Neural progenitor cell (in vitro differentiated cells): ENCODE data around the gene ZMYM1. TPM values are rescaled to one million over a fixed set of nuclear protein-coding genes. Genes with fewer than 3 reads are reported as not detected.
"Not testable (repeated sequence)": the region's sequence is repeated elsewhere in the genome, so short reads cannot be mapped to it uniquely, and the experiment has no call there.

Experiments used
- DNase-seq: peaks from one replicate; pipeline ENCODE4 v3.0.0-alpha.2; 2016; ENCODE audit warnings: low spot score
- H2AFZ ChIP-seq: fragments of 200-600 bp; sonication (generic); replicated peaks from 2 replicates; pipeline ENCODE4 v1.6.1; 2016; ENCODE audit warnings: antibody characterized with exemption
- H3F3A ChIP-seq: fragments of 200-600 bp; sonication (generic); 2 replicates; pipeline ENCODE4 v1.6.1; 2016; ENCODE audit warnings: antibody characterized with exemption, low read depth
- H3K27ac ChIP-seq: fragments of 200-600 bp; sonication (generic); 2 replicates; pipeline ENCODE4 v1.5.1; 2016; ENCODE audit warnings: mild to moderate bottlenecking
- H3K27me3 ChIP-seq: fragments of 200-600 bp; sonication (generic); 2 replicates; pipeline ENCODE4 v1.6.1; 2016; ENCODE audit warnings: mild to moderate bottlenecking, moderate library complexity
- H3K36me3 ChIP-seq: fragments of 200-600 bp; sonication (generic); 2 replicates; pipeline ENCODE4 v1.5.1; 2016
- H3K4me1 ChIP-seq: fragments of 200-600 bp; sonication (generic); 2 replicates; pipeline ENCODE4 v1.6.1; 2016; ENCODE audit warnings: mixed run types
- H3K4me2 ChIP-seq: fragments of 200-600 bp; sonication (generic); 2 replicates; pipeline ENCODE4 v1.6.1; 2016
- H3K4me3 ChIP-seq: fragments of 200-600 bp; sonication (generic); 2 replicates; pipeline ENCODE4 v1.5.1; 2016
- H3K79me2 ChIP-seq: fragments of 200-600 bp; sonication (generic); 2 replicates; pipeline ENCODE4 v1.6.1; 2016; ENCODE audit warnings: low read depth
- H3K9ac ChIP-seq: fragments of 200-600 bp; sonication (generic); 2 replicates; pipeline ENCODE4 v1.6.1; 2016
- H3K9me3 ChIP-seq: fragments of 200-600 bp; sonication (generic); 2 replicates; pipeline ENCODE4 v1.5.1; 2016; ENCODE audit warnings: low read depth
- H4K20me1 ChIP-seq: fragments of 200-600 bp; sonication (generic); 2 replicates; pipeline ENCODE4 v1.6.1; 2016; ENCODE audit warnings: low read depth
- H3K27ac Mint-ChIP-seq: 3 replicates; pipeline ENCODE4 v1.8.0; 2021; ENCODE audit warnings: mixed read lengths
- H3K27me3 Mint-ChIP-seq: 2 replicates; pipeline ENCODE4 v1.8.0; 2022; ENCODE audit warnings: low read depth, mild to moderate bottlenecking, inconsistent platforms, moderate library complexity, mixed read lengths; ENCODE audit not compliant: insufficient read depth
- H3K36me3 Mint-ChIP-seq: 3 replicates; pipeline ENCODE4 v1.8.0; 2021; ENCODE audit warnings: mixed read lengths
- H3K4me1 Mint-ChIP-seq: 3 replicates; pipeline ENCODE4 v1.8.0; 2021; ENCODE audit warnings: mixed read lengths
- H3K4me3 Mint-ChIP-seq: 3 replicates; pipeline ENCODE4 v1.8.0; 2021; ENCODE audit warnings: mild to moderate bottlenecking, moderate library complexity, mixed read lengths
- H3K9me3 Mint-ChIP-seq: 3 replicates; pipeline ENCODE4 v1.8.0; 2020; ENCODE audit warnings: mixed read lengths
- CTCF ChIP-seq: fragments of 200-600 bp; sonication (generic); IDR thresholded peaks from 2 replicates; pipeline ENCODE4 v1.5.1; 2017; ENCODE audit warnings: antibody characterized with exemption, mild to moderate bottlenecking
- EZH2 ChIP-seq: fragments of 200-600 bp; sonication (generic); IDR thresholded peaks from 2 replicates; pipeline ENCODE4 v1.6.1; 2017; ENCODE audit warnings: antibody characterized with exemption, mild to moderate bottlenecking, moderate library complexity
- EZH2phosphoT487 ChIP-seq: fragments of 200-600 bp; sonication (generic); IDR thresholded peaks from 2 replicates; pipeline ENCODE4 v1.6.1; 2017; ENCODE audit warnings: antibody characterized with exemption
- total RNA-seq: library from RNA; depleted of rRNA; stranded (reverse); fragments of >200 nt; gene quantifications from 2 replicates; pipeline ENCODE4 v1.2.3, GENCODE V29; 2015; ENCODE audit warnings: low replicate concordance

The ZMYM1 gene
- total RNA-seq, 1 donor from 2014 or later, result 75.8 TPM

- H3K9me3 Mint-ChIP-seq, result peaks cover 21% of the 10 kb centered on the region
These were observed 47.4 kb downstream of the ZMYM1 start for GRCh38 chr1:35126546-35126945.

GRCh38 chr1:35129080-35129479 is 49.9 kb downstream of the ZMYM1 start:
- Histone ChIP-seq H3K4me1 (no peaks in the 10 kb centered on the region), H3K4me3 (no peak overlapping the region), H3K36me3 (no peaks in the 10 kb centered on the region), H3F3A (no peaks in the 10 kb centered on the region), H3K9me3 (peaks cover 7% of the 10 kb centered on the region), H3K9ac (no peak overlapping the region), H3K79me2 (no peaks in the 10 kb centered on the region), H4K20me1 (no peaks in the 10 kb centered on the region), H3K4me2 (no peak overlapping the region), H2AFZ (no peak overlapping the region), H3K27me3 (no peaks in the 10 kb centered on the region), H3K27ac (no peak overlapping the region)
- Mint-ChIP-seq H3K27me3 (peaks cover 2% of the 10 kb centered on the region), H3K4me1 (no peaks in the 10 kb centered on the region), H3K9me3 (peaks cover 21% of the 10 kb centered on the region), H3K4me3 (no peak overlapping the region), H3K36me3 (no peaks in the 10 kb centered on the region), H3K27ac (no peak overlapping the region)
- no peak for DNase-seq
- TF ChIP-seq EZH2, result no peak
- TF ChIP-seq CTCF, result no peak
- TF ChIP-seq EZH2phosphoT487, result no peak

More at GRCh38 chr1:35126546-35126945, 47.4 kb downstream of the ZMYM1 start:
- no peaks in the 10 kb centered on the region for H3K36me3 ChIP-seq
- no peak overlapping the region for H3K9ac ChIP-seq
- peaks cover 7% of the 10 kb centered on the region for H3K9me3 ChIP-seq
- H4K20me1 ChIP-seq, result no peaks in the 10 kb centered on the region
- no peak overlapping the region for H3K4me2 ChIP-seq
- TF ChIP-seq EZH2, result no peak
- no peak for TF ChIP-seq CTCF
- TF ChIP-seq EZH2phosphoT487, result no peak
- H3K79me2 ChIP-seq, result no peaks in the 10 kb centered on the region
- H3F3A ChIP-seq, result no peaks in the 10 kb centered on the region
- no peaks in the 10 kb centered on the region for H3K4me1 Mint-ChIP-seq
- no peak overlapping the region for H3K4me3 Mint-ChIP-seq
- H3K27me3 Mint-ChIP-seq, result peaks cover 2% of the 10 kb centered on the region
- H3K27ac ChIP-seq, result no peak overlapping the region
- no peak for DNase-seq
- no peaks in the 10 kb centered on the region for H3K27me3 ChIP-seq
- no peak overlapping the region for H3K27ac Mint-ChIP-seq
- H3K4me3 ChIP-seq, result no peak overlapping the region
- H3K36me3 Mint-ChIP-seq, result no peaks in the 10 kb centered on the region
- H3K4me1 ChIP-seq, result no peaks in the 10 kb centered on the region
- no peak overlapping the region for H2AFZ ChIP-seq

- Histone ChIP-seq H3F3A (no peaks in the 10 kb centered on the region), H3K4me1 (no peaks in the 10 kb centered on the region), H3K9ac (no peak overlapping the region), H3K36me3 (no peaks in the 10 kb centered on the region), H3K79me2 (no peaks in the 10 kb centered on the region), H3K4me3 (no peak overlapping the region), H4K20me1 (no peaks in the 10 kb centered on the region), H3K4me2 (no peak overlapping the region), H3K27me3 (no peaks in the 10 kb centered on the region), H2AFZ (no peak overlapping the region), H3K27ac (no peak overlapping the region), H3K9me3 (no peaks in the 10 kb centered on the region)
- H3K4me3 Mint-ChIP-seq, result no peak overlapping the region
- peaks cover 2% of the 10 kb centered on the region for H3K27me3 Mint-ChIP-seq
- H3K4me1 Mint-ChIP-seq, result peaks cover 9% of the 10 kb centered on the region
- H3K9me3 Mint-ChIP-seq, result peaks cover 2% of the 10 kb centered on the region
- TF ChIP-seq EZH2 (no peak), CTCF (no peak), EZH2phosphoT487 (no peak)
- no peak for DNase-seq
- no peaks in the 10 kb centered on the region for H3K36me3 Mint-ChIP-seq
- no peak overlapping the region for H3K27ac Mint-ChIP-seq
These were observed 57.6 kb downstream of the ZMYM1 start for GRCh38 chr1:35136780-35137179.

GRCh38 chr1:35137590-35137989 is 58.4 kb downstream of the ZMYM1 start:
- not testable (repeated sequence) for H3K4me3 ChIP-seq, H3K4me3 Mint-ChIP-seq, H3K27me3 ChIP-seq, H3K4me1 ChIP-seq, H3K36me3 Mint-ChIP-seq, H3K27ac ChIP-seq, DNase-seq, H3K27ac Mint-ChIP-seq, H3K79me2 ChIP-seq, H3K9me3 ChIP-seq, H3K9ac ChIP-seq, H3K9me3 Mint-ChIP-seq, H3K4me1 Mint-ChIP-seq, H3F3A ChIP-seq, H3K36me3 ChIP-seq, H4K20me1 ChIP-seq, H3K4me2 ChIP-seq, H3K27me3 Mint-ChIP-seq, H2AFZ ChIP-seq

- H3K9me3 Mint-ChIP-seq, H2AFZ ChIP-seq, H3K4me1 Mint-ChIP-seq, H3K4me2 ChIP-seq, H3K27me3 Mint-ChIP-seq, H3K4me3 ChIP-seq, H3K79me2 ChIP-seq, H3K9ac ChIP-seq, H3K36me3 Mint-ChIP-seq, H3K27ac ChIP-seq, H3K4me3 Mint-ChIP-seq, H4K20me1 ChIP-seq, DNase-seq, H3K36me3 ChIP-seq, H3K27me3 ChIP-seq, H3K27ac Mint-ChIP-seq, H3K9me3 ChIP-seq: not testable (repeated sequence)
- H3K4me1 ChIP-seq, result peaks cover 16% of the 10 kb centered on the region
- peaks cover 12% of the 10 kb centered on the region for H3F3A ChIP-seq
These were observed 63.1 kb downstream of the ZMYM1 start for GRCh38 chr1:35142294-35142693.

- Histone ChIP-seq H3K4me1 (peaks cover 16% of the 10 kb centered on the region), H3F3A (peaks cover 12% of the 10 kb centered on the region)
- not testable (repeated sequence) for H3K4me3 ChIP-seq, H3K36me3 Mint-ChIP-seq, H3K79me2 ChIP-seq, H3K27ac ChIP-seq, H3K27ac Mint-ChIP-seq, H3K4me2 ChIP-seq, H3K4me1 Mint-ChIP-seq, H3K9me3 ChIP-seq, H3K27me3 ChIP-seq, H3K4me3 Mint-ChIP-seq, H3K36me3 ChIP-seq, DNase-seq, H4K20me1 ChIP-seq, H3K9ac ChIP-seq, H3K27me3 Mint-ChIP-seq, H2AFZ ChIP-seq, H3K9me3 Mint-ChIP-seq
These were observed 63.5 kb downstream of the ZMYM1 start for GRCh38 chr1:35142728-35143127.
